Suprapubic skin (tissue), 3 donors: ENCODE data around the gene TSPAN8.

Source experiments
- CTCF ChIP-seq, 2 donors: fragments of 200-600 bp in 1 of 2; fragments of 450-650 bp in 1 of 2; sonication (generic) in 1 of 2; IDR thresholded peaks; one replicate each; pipeline ENCODE4 v1.5.1; 2016 to 2019; ENCODE audit warnings: antibody characterized with exemption in 2 of 2, mild to moderate bottlenecking in 1 of 2, moderate library complexity in 1 of 2
- POLR2AphosphoS5 ChIP-seq, 3 donors: sonication (generic); formaldehyde crosslinking; IDR thresholded peaks; one replicate each; pipeline ENCODE4 v1.6.1; 2017; ENCODE audit warnings: antibody characterized with exemption in 3 of 3

GRCh38 chr12:71141378-71141926 lies 16.3 kb downstream of the TSPAN8 start:
- no peak for TF ChIP-seq POLR2AphosphoS5 (IDR thresholded peaks at IDR 0.05)
- TF ChIP-seq CTCF (IDR thresholded peaks at IDR 0.05), result no peak
